Colon (tissue), 2 donors: ENCODE measurements around the gene BMF.
"Not testable (repeated sequence)": the region's sequence is repeated elsewhere in the genome, so short reads cannot be mapped to it uniquely, and the experiment has no call there.

ENCODE experiments used
- FAIRE-seq: peaks from 2 replicates; lab custom pipeline; 2012; peaks lifted over from hg19 to GRCh38; lab: Jason Lieb, UNC
- donor health status: control.
- donor health status: control.

The BMF gene

GRCh38 chr15:40087991-40088928 lies 20.4 kb downstream of the BMF start:
- FAIRE-seq = no peak

- FAIRE-seq = no peak
These were observed 21.4 kb downstream of the BMF start for GRCh38 chr15:40087068-40087810.

GRCh38 chr15:40085266-40085665 lies 23.4 kb downstream of the BMF start:
- FAIRE-seq = no peak

- FAIRE-seq = no peak
These were observed 24.0 kb downstream of the BMF start for GRCh38 chr15:40084650-40085049.

GRCh38 chr15:40082195-40082883 lies 26.3 kb downstream of the BMF start:
- FAIRE-seq = no peak

- FAIRE-seq = no peak
These were observed 26.9 kb downstream of the BMF start for GRCh38 chr15:40081691-40082194.

- no peak for FAIRE-seq
These were observed 27.8 kb downstream of the BMF start for GRCh38 chr15:40080847-40081246.

- FAIRE-seq = no peak
These were observed 28.6 kb downstream of the BMF start for GRCh38 chr15:40080104-40080503.

- FAIRE-seq = no peak
These were observed 29.2 kb downstream of the BMF start for GRCh38 chr15:40079456-40079855.

GRCh38 chr15:40075298-40076044 lies 33.2 kb downstream of the BMF start:
- FAIRE-seq = no peak

GRCh38 chr15:40074656-40075055 lies 34.0 kb downstream of the BMF start:
- not testable (repeated sequence) for FAIRE-seq

- not testable (repeated sequence) for FAIRE-seq
These were observed 34.8 kb downstream of the BMF start for GRCh38 chr15:40073716-40074490.

GRCh38 chr15:40072216-40072990 lies 36.3 kb downstream of the BMF start:
- FAIRE-seq = no peak

GRCh38 chr15:40070608-40071218 lies 38.0 kb downstream of the BMF start:
- FAIRE-seq = no peak

GRCh38 chr15:40070166-40070557 lies 38.5 kb downstream of the BMF start:
- no peak for FAIRE-seq

- no peak for FAIRE-seq
These were observed 39.2 kb downstream of the BMF start for GRCh38 chr15:40069178-40070165.

- FAIRE-seq = no peak
These were observed 40.6 kb downstream of the BMF start for GRCh38 chr15:40067921-40068624.

- no peak for FAIRE-seq
These were observed 42.1 kb downstream of the BMF start for GRCh38 chr15:40066589-40066988.
